HG03432 (cell line): ENCODE data around the gene UHRF1.
"Not testable (repeated sequence)": the region's sequence is repeated elsewhere in the genome, so short reads cannot be mapped to it uniquely, and the experiment has no call there.

Experiments used
- ATAC-seq: cut with Tn5 transposase; IDR thresholded peaks from one replicate; pipeline ENCODE4 v1.9.1; 2021; ENCODE audit warnings: mild to moderate bottlenecking, moderate library complexity; ENCODE audit not compliant: unreplicated experiment

Gene UHRF1

DNA sequence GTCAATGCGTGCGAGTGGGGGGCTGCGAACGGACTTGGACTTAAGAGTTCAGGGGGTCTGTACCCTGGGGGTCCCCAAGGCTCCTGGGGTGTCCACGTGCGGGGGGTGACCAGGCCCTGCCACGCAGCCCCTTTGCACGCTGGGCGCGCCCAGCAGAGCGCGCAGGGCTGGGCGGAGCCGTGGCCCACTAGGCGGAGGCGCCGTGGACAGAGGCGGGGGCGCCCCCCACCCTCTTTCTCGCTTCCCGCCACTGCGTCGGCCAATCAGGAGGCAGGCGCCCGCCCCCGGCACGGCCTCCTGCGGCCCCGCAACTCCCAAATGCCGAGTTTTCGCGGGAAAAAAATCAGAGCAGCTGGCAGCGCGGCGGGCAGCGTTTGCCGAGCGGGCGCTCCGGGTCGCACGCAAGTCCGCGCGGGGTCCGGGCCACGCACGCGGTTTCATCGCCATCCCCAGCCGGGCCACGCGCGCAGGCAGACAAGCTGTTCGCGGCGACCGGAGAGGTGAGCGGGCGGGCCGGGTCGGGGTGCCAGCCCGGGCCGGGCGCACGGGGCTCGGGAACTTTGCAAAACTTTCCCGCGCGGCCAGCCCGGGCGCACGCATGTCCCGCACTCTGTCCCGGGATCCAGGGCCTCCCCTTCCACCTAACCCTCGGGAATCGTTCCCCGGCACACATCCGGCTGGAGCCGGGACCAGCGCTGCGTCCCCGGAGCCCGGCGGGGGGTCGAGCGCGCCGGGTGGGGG is at the start of gene UHRF1:
UHRF1 (plus strand) TSS at position 346 of the 741 bp plus-strand sequence. CDS start 1,385 bp downstream, outside the sequence.
- no peak for ATAC-seq

DNA sequence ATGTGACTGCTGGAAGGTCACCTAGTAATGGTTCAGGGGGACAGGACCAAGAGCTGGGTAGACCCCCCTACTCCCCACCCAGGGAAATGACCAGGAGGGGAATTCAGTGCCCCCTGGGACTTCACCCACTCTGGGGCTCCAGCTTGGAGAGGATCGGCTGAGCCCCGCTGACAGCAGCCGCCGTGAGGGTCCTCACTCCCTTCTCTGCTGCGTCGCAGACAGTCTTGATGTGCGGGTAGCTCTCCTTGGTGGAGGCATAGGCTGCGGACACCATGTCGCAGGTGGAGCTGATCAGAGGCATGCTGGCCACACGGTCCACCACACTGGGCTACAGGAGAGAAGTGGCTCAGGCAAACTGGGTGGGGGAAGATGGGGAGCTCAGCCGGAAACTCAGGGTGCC is 49.6 kb upstream of the UHRF1 start:
- ATAC-seq = no peak

DNA sequence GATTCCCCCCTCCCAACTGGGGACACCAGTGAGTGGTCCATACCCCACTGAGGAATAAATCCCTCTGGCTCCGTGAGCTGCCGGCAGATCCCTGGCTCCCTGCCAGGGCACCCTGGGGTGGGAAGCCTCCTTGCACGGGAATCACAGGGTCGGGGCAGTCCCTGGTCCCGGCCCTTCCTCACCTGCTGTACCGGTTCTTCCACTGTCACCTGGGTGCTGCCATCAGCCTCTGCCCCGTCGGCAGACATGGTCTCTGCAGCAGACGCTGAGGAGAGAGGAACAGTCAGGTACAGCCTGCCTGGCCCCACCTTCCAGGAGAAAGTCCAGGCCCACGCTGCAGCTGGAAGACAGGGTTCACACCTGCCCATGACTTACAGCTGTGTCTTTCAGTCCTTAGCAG is 48.2 kb upstream of the UHRF1 start:
- no peak for ATAC-seq

DNA sequence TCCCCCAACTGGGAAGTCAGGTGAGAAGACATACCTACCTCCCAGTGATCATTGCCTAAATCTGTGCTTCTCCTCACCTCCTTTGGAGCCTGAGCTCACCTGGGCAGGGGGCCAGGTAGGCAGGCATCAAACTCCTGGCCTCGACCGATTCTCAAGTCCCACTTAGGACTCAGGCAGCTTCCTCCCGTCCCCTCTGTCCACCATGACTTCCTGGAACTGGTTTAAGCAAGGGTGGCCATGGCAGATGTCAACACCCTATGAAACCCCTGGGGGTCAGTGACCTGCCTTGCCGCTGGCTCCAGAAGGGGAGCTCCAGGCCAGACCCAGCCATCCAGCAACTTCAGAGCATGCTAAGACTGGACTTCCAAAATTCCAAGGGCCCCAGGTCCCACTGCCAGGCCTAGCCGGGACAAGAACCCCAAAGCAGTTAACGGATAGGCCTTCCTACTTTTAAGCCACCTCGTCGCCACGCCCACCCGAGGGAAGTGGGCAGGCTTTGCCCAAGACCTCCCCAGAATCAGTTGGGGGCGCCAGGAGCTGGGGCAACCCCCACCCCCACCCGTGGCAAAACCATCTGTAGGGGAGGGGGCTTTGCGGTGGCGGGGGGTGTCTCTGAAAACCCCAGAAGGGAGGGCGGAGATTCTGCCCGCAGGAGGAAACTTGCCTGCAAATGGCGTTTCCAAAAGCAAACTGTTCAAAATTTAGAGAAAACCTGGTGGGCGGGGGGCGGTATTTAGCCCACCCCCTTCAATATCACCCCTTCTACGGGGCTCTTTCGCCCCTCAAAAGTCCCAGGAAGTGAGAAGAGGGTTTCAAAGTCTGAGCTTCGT is 42.5 kb upstream of the UHRF1 start:
- ATAC-seq = no peak

- peak; percentile 76 for ATAC-seq
These were observed 41.6 kb upstream of the UHRF1 start, which contains the start of gene PLIN3 for GRCh38 chr19:4867534-4868285. TSS of gene PLIN3 (minus strand) at chr19:4867667. CDS start at chr19:4861394, 6,273 bp downstream.

- ATAC-seq = no peak
These were observed 40.9 kb upstream of the UHRF1 start for GRCh38 chr19:4868286-4868834.

DNA sequence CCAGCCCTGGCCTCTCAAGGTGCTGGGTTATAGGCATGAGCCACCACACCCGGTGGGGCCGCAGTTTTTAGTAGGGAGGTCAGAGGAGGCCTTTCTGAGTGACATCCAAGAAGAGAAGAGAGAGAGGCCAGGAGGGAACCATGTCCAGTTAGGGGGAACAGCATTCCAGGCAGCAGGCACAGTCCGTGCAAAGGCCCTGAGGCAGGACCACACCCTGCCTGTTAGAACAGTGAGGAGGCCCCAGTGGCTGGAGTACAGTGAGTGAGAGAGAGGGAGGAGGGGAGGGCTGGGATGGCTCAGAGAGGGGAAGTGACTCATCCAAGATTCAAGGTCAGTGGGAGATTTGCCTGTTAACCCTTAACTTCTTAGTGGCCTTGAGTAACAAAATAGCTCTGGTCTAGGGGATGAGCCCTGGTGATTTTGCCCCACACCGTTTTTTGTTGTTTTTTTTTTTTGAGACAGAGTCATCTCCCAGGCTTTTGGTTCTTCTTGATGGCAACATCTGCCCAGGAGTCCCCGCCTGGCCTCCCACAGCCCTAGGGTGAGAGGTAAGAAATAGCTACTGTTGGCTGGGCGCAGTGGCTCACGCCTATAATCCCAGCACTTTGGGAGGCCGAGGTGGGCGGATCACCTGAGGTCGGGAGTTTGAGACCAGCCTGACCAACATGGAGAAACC is 39.1 kb upstream of the UHRF1 start:
- no peak for ATAC-seq

DNA sequence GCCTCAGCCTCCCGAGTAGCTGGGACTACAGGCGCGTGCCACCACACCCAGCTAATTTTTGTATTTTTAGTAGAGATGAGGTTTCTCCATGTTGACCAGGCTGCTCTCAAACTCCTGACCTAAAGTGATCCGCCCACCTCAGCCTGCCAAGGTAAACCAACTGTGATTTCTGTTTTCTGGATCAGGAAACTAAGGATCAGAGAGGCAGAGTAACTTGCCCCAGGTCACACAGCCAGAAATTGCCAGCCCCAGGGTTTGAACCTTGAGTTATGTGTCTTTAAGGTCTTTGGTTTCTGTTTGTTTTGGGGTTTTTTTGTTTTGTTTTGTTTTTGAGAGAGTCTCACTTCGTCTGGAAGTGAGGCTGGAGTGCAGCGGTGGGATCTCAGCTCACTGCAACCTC is 37.6 kb upstream of the UHRF1 start:
- ATAC-seq = no peak

- ATAC-seq = no peak
These were observed 35.4 kb upstream of the UHRF1 start for GRCh38 chr19:4873930-4874329.

- no peak for ATAC-seq
These were observed 31.4 kb upstream of the UHRF1 start for GRCh38 chr19:4877753-4878490.

DNA sequence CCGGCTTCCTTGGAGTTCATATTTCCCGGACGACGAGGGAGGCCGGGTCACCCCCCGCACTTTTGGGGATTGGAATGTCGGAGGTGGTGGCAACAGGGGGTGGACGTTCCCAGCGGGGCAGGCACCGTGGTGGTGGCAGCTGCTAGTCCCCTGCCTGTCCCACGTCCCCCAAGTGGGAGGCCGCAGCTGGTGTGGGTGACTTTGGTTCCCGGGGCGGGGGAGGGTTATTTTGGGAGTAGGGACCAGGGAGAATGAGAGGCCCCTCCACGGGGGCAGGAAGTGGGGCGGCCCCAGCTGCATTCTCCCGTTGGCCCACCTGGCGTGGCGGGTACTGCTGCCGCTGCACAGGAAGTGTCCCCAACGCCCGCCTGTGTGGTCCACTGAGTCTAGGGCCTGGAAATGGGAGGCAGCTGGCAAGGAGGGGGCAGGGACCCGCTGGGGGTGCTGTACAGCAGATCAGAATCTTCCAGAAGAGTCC is 30.8 kb upstream of the UHRF1 start:
- no peak for ATAC-seq

GRCh38 chr19:4879041-4879440 is 30.3 kb upstream of the UHRF1 start:
- no peak for ATAC-seq

- not testable (repeated sequence) for ATAC-seq
These were observed 26.4 kb upstream of the UHRF1 start for GRCh38 chr19:4882874-4883273.

GRCh38 chr19:4884993-4885392 is 24.3 kb upstream of the UHRF1 start:
- not testable (repeated sequence) for ATAC-seq

DNA sequence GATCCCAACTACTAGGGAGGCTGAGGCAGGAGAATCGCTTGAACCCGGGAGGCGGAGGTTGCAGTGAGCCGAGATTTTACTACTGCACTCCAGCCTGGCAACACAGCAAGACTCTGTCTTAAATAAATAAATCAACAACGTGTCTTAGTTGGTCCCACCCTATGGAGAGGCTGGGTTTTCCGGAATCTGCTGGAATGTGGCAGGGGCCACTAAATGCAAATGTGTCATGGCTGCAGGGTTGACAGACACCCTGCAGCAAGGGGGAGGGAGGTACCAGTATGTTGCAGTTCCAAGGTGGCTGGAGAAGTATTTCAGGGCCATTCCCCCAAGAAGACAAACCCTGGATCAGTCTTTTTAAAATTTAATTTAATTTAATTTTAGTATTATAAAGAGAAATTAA is 21.5 kb upstream of the UHRF1 start:
- ATAC-seq = not testable (repeated sequence)

GRCh38 chr19:4889034-4889815 is 20.1 kb upstream of the UHRF1 start:
- no peak for ATAC-seq

GRCh38 chr19:4891066-4891465 is 18.2 kb upstream of the UHRF1 start:
- ATAC-seq = no peak

GRCh38 chr19:4892962-4893361 is 16.3 kb upstream of the UHRF1 start:
- ATAC-seq = not testable (repeated sequence)

DNA sequence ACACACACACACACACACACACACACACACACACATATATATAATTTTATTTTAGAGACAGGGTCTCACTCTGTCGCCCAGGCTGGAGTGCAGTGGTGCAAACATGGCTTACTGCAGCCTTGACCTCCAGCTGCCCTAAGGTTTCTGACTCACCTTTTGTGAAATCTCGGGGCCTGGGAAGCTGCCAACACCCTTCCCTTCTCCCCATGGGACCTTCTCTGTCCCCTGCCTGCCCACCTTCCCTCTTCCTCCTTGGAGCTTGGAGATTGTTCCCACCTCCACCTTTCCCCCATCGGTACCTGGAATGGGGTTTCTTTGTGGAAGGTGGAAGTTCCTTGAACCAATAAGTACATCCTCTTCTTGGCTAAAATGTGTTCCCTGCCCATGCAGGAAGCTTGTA is 12.9 kb upstream of the UHRF1 start:
- ATAC-seq = no peak
